Neural progenitor cell (in vitro differentiated cells): Measurements from ENCODE around the gene ERC2.

Source experiments
- CTCF ChIP-seq: fragments of 200-600 bp; sonication (generic); IDR thresholded peaks from 2 replicates; pipeline ENCODE4 v1.5.1; 2017; ENCODE audit warnings: antibody characterized with exemption, mild to moderate bottlenecking
- EZH2 ChIP-seq: fragments of 200-600 bp; sonication (generic); IDR thresholded peaks from 2 replicates; pipeline ENCODE4 v1.6.1; 2017; ENCODE audit warnings: antibody characterized with exemption, mild to moderate bottlenecking, moderate library complexity

GRCh38 chr3:55488398-55489055, 979.7 kb downstream of the ERC2 start:
- TF ChIP-seq CTCF (no peak), EZH2 (no peak)
